ENCODE data around the gene RPS16. TPM values are rescaled to one million over a fixed set of nuclear protein-coding genes. Genes with fewer than 3 reads are reported as not detected.

RPS16 gene
- total and polyA plus RNA-seq, 2 of the 8 experiments (the other 6 are each of a cell fraction or from before 2014, with no cell fraction given): 2,433 to 7,810 TPM

GRCh38 chr19:39412100-39412866, 23.5 kb downstream of the RPS16 start, which contains the start of gene PLEKHG2 (continued):
- TF ChIP-seq EGR1 (IDR thresholded peaks at IDR 0.05; ENCODE audit: borderline replicate concordance, low read depth, low read length): no peak
- TF ChIP-seq PHF8 (conservative IDR thresholded peaks at IDR 0.05; ENCODE audit: low read depth, low read length): peak; percentile 69
- peak; percentile 93; the same call in 1 of the 2 replicates for TF ChIP-seq SP4 (IDR thresholded peaks at IDR 0.05; ENCODE audit: low read length)
- peak; percentile 53; the same call in 1 of the 2 replicates for TF ChIP-seq NRF1 (IDR thresholded peaks at IDR 0.05; ENCODE audit: low read depth, low read length)
- no peak for TF ChIP-seq RXRA (IDR thresholded peaks at IDR 0.05; ENCODE audit: insufficient read depth, low read depth, low read length)
- peak; percentile 92 for TF ChIP-seq POLR2AphosphoS5 (IDR thresholded peaks at IDR 0.05; ENCODE audit: low read depth, low read length)
- TF ChIP-seq HDAC6 (IDR thresholded peaks at IDR 0.05; ENCODE audit: low read depth, low read length): no peak
- peak; percentile 72 for TF ChIP-seq TAF1 (IDR thresholded peaks at IDR 0.05; ENCODE audit: low read depth, low read length)
- peak; percentile 79 for TF ChIP-seq SRF (IDR thresholded peaks at IDR 0.05; ENCODE audit: low read depth, low read length)
- TF ChIP-seq NANOG (IDR thresholded peaks at IDR 0.05; ENCODE audit: insufficient read depth, low read depth, low read length, poor library complexity, severe bottlenecking): peak; percentile 45
- no peak for TF ChIP-seq SIRT6 (IDR thresholded peaks at IDR 0.05; ENCODE audit: low read length)
- TF ChIP-seq SIN3A (conservative IDR thresholded peaks at IDR 0.05 in 1 of 2, IDR thresholded peaks at IDR 0.05 in 1 of 2; ENCODE audit: low read depth in 1 of 2, low read length in 2 of 2): peak; percentile 25 to 83; a peak in 1 of 4 replicates
- peak; percentile 97 for TF ChIP-seq ATF2 (IDR thresholded peaks at IDR 0.05; ENCODE audit: low read length)
- TF ChIP-seq USF2 (IDR thresholded peaks at IDR 0.05; ENCODE audit: low read length): peak; percentile 85
- peak; percentile 81 for TF ChIP-seq CREB1 (IDR thresholded peaks at IDR 0.05)
- peak; percentile 81 for TF ChIP-seq JUND (IDR thresholded peaks at IDR 0.05; ENCODE audit: low read length)
- TF ChIP-seq EZH2 (IDR thresholded peaks at IDR 0.05; ENCODE audit: low read depth, low read length, severe bottlenecking): no peak
- peak; percentile 87; the same call in 1 of the 2 replicates for TF ChIP-seq SP1 (IDR thresholded peaks at IDR 0.05; ENCODE audit: low read depth, low read length)
- TF ChIP-seq E2F6 (IDR thresholded peaks at IDR 0.05): no peak; the same call in 1 of the 2 replicates
- peak; percentile 71 for TF ChIP-seq RBBP5 (IDR thresholded peaks at IDR 0.05; ENCODE audit: borderline replicate concordance, low read depth, low read length)

Data from H1 (cell line).